ENCODE data around the gene SCAMP4. TPM values are rescaled to one million over a fixed set of nuclear protein-coding genes. Genes with fewer than 3 reads are reported as not detected.

The SCAMP4 gene
- polyA plus RNA-seq, 1 donor from 2014 or later = 12.7 TPM

- Histone ChIP-seq H3K27me3 (ENCODE audit: insufficient read depth, low read depth, low read length) (no peaks in the 10 kb centered on the region), H3K4me3 (ENCODE audit: low read length) (peak overlapping the region; percentile 67)
Measured at GRCh38 chr19:1904860-1905109, 414 bp upstream of the SCAMP4 start.

GRCh38 chr19:1905863-1906375, 720 bp downstream of the SCAMP4 start:
- no peak for TF ChIP-seq TAF1 (IDR thresholded peaks at IDR 0.05; ENCODE audit: low read depth)
- Histone ChIP-seq H3K79me2 (replicated peaks; ENCODE audit: insufficient read depth, low read length) (peaks cover 12% of the 10 kb centered on the region), H2AFZ (ENCODE audit: low read depth, low read length) (peak overlapping the region; percentile 62), H3K4me2 (ENCODE audit: low read length) (peak overlapping the region; percentile 69), H3K27me3 (ENCODE audit: insufficient read depth, low read depth, low read length) (no peaks in the 10 kb centered on the region), H3K9me2 (ENCODE audit: insufficient read depth, low read length) (no peaks in the 10 kb centered on the region), H4K20me1 (ENCODE audit: insufficient read depth) (no peaks in the 10 kb centered on the region), H3K27ac (ENCODE audit: low read length) (peak overlapping the region; percentile 93), H3K9ac (ENCODE audit: low read length) (peak overlapping the region; percentile 85), H3K36me3 (ENCODE audit: insufficient read depth, low read length) (no peaks in the 10 kb centered on the region), H3K9me3 (ENCODE audit: low read length) (no peaks in the 10 kb centered on the region), H3F3A (ENCODE audit: insufficient read depth, low read length, poor library complexity, severe bottlenecking) (no peaks in the 10 kb centered on the region), H3K4me3 (ENCODE audit: low read length) (peak overlapping the region; percentile 67)

More at GRCh38 chr19:1904860-1905109, 414 bp upstream of the SCAMP4 start:
- Histone ChIP-seq H3K27ac (ENCODE audit: low read length) (peak overlapping the region; percentile 45), H4K20me1 (ENCODE audit: insufficient read depth) (no peaks in the 10 kb centered on the region), H2AFZ (ENCODE audit: low read depth, low read length) (no peak overlapping the region), H3K9me2 (ENCODE audit: insufficient read depth, low read length) (no peaks in the 10 kb centered on the region), H3K4me2 (ENCODE audit: low read length) (no peak overlapping the region), H3F3A (ENCODE audit: insufficient read depth, low read length, poor library complexity, severe bottlenecking) (no peaks in the 10 kb centered on the region), H3K9me3 (ENCODE audit: low read length) (no peaks in the 10 kb centered on the region), H3K36me3 (ENCODE audit: insufficient read depth, low read length) (no peaks in the 10 kb centered on the region), H3K9ac (ENCODE audit: low read length) (peak overlapping the region; percentile 85), H3K79me2 (replicated peaks; ENCODE audit: insufficient read depth, low read length) (peaks cover 12% of the 10 kb centered on the region)
- TF ChIP-seq REST (IDR thresholded peaks at IDR 0.05; ENCODE audit: borderline replicate concordance) (no peak), MXI1 (conservative IDR thresholded peaks at IDR 0.05; ENCODE audit: poor library complexity, severe bottlenecking) (no peak), TAF1 (IDR thresholded peaks at IDR 0.05; ENCODE audit: low read depth) (no peak), SMC3 (conservative IDR thresholded peaks at IDR 0.05; ENCODE audit: poor library complexity) (no peak), RAD21 (conservative IDR thresholded peaks at IDR 0.05) (no peak), EZH2 (IDR thresholded peaks at IDR 0.05; ENCODE audit: borderline replicate concordance, insufficient read depth, low read length, poor library complexity, severe bottlenecking) (no peak), POLR2AphosphoS5 (IDR thresholded peaks at IDR 0.05) (no peak), EP300 (conservative IDR thresholded peaks at IDR 0.05; ENCODE audit: poor library complexity, severe bottlenecking) (no peak), CTCF (IDR thresholded peaks at IDR 0.05; ENCODE audit: poor library complexity, severe bottlenecking) (no peak)
